Measurements from ENCODE around the gene CYP3A4. TPM values are rescaled to one million over a fixed set of nuclear protein-coding genes. Genes with fewer than 3 reads are reported as not detected.

CYP3A4 gene
- total RNA-seq, 1 donor, result not detected

DNA sequence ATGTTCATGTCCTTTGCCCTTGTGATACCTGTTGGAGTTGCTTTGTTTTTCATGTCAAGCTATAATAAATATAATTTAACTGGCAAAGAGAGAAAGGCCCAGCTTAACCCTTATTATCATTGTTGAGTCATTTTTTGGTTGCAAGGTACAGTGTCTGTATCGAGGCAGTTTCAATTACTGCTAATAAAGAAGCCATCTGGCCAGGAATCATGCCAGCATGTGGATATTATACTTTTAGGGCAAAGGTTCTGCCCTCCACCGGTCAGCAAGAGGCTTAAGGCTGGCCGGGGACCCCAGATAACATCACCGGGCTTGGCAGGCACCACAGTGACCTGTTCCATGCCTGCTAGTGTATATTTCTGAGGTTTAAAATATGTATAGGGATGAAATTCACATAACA lies 9.0 kb upstream of the CYP3A4 start:
- no peak overlapping the region for H3K4me3 ChIP-seq (ENCODE audit: low read depth, low read length)
- no peak for DNase-seq (ENCODE audit: low read depth)

DNA sequence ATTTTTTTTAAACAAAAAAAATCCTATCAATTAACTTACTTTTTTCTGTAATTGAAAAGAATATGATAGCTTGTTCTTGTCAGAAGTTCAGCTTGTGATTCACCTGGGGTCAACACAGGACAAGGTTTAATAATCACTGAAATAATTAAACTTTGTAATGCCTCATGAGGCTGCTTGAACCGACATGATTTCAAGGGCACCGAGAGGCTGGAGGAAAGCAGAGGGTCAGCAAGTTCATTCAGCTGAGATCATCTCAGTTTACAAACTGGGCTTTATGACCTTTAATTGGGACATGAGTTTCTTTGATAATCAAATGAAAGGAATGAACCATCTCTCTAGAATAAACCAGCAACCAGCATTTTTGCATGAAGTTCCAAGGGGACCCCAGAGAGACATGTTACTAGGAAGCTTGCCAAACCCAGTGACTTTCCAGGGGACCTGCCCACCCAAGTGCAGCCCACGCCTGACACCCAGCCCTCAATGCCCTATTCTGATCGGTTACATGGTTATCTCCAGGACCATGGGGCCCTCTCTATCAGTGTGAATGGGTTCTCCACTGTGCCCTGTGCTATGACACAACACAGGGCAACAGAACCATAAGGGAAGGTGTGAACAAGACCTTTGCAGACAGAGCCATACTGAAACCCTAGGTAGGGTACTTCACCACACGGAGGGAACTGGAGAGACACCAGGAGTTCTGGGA lies 7.8 kb upstream of the CYP3A4 start:
- TF ChIP-seq, protein P1, sequence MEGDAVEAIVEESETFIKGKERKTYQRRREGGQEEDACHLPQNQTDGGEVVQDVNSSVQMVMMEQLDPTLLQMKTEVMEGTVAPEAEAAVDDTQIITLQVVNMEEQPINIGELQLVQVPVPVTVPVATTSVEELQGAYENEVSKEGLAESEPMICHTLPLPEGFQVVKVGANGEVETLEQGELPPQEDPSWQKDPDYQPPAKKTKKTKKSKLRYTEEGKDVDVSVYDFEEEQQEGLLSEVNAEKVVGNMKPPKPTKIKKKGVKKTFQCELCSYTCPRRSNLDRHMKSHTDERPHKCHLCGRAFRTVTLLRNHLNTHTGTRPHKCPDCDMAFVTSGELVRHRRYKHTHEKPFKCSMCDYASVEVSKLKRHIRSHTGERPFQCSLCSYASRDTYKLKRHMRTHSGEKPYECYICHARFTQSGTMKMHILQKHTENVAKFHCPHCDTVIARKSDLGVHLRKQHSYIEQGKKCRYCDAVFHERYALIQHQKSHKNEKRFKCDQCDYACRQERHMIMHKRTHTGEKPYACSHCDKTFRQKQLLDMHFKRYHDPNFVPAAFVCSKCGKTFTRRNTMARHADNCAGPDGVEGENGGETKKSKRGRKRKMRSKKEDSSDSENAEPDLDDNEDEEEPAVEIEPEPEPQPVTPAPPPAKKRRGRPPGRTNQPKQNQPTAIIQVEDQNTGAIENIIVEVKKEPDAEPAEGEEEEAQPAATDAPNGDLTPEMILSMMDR (IDR thresholded peaks at IDR 0.05; ENCODE audit: insufficient read depth, low read length), result no peak
- no peak for DNase-seq (ENCODE audit: low read depth)
- no peak overlapping the region for H3K4me3 ChIP-seq (ENCODE audit: low read depth, low read length)

More for the DNA sequence above, 9.0 kb upstream of the CYP3A4 start:
- TF ChIP-seq, protein P1 (IDR thresholded peaks at IDR 0.05; ENCODE audit: insufficient read depth, low read length), result no peak

DNA sequence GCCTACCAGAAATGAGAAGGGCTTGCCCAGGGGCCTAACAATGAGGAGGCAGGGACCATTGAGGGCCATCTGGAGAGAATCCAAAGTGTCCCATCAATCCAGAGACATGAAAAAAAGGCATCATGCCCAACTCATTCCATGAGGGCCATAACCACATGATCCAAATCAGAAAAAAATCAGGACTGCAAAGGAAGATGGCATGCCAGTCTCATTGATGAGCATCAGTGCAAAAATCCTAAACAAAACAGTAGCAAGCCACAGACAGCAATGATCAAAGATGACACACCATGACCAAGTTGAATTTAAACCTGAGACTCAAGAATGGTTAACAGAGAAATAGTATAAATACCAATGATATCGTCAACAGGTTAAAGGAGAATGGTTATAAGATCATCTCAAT lies 7.0 kb upstream of the CYP3A4 start:
- no peak overlapping the region for H3K4me3 ChIP-seq (ENCODE audit: low read depth, low read length)
- TF ChIP-seq, protein P1 (IDR thresholded peaks at IDR 0.05; ENCODE audit: insufficient read depth, low read length), result no peak
- DNase-seq (ENCODE audit: low read depth), result no peak

DNA sequence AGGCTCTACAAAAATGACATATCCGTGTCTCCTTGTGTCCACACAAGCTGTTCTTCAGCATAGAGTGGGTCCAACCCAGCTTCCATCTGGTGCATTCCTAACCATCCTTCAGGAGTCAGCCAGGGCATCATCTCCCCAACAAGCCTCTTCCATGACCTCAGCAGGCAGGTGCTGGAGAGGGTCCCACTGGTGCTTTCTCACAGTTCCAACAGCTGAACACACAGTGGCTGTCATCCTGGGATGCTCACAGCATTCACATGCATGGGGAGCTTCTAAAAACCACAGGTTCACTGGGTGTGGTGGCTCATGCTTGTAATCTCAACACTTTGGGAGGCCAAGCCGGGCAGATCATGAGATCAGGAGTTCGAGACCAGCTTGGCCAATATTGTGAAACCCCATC lies 6.4 kb upstream of the CYP3A4 start:
- no peak for DNase-seq (ENCODE audit: low read depth)
- TF ChIP-seq, protein P1 (IDR thresholded peaks at IDR 0.05; ENCODE audit: insufficient read depth, low read length), result no peak
- H3K4me3 ChIP-seq (ENCODE audit: low read depth, low read length), result no peak overlapping the region

DNA sequence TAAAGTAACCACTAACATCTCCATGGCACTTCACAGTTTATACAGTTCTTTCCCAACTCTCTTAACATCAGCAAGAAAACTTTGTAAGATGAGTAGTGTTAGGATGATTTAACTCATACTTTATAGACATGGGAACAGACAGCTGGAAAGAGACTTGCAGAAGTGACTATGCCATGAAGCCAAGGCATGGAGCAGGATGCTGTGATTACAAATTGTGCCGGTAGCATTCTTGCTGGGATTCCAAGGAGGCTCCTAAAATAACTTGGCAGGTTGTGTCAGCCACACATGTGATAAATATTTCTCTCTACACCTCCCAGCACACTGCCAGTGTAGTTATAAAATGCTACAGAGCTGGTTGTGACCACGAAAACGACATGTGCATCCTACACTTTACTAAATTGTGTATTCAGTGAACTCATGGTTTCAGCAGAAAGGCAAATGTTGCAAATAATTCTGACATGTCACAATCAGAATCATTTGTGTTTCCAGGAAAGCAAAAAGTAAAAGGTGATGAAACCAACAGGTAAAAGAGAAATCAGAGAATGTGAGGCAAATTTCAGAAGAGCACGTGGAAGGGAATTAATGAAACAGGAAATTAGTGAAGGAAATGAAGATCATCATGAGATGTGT lies 5.6 kb upstream of the CYP3A4 start:
- H3K4me3 ChIP-seq (ENCODE audit: low read depth, low read length), result no peak overlapping the region
- TF ChIP-seq, protein P1 (IDR thresholded peaks at IDR 0.05; ENCODE audit: insufficient read depth, low read length), result no peak
- DNase-seq (ENCODE audit: low read depth), result no peak

DNA sequence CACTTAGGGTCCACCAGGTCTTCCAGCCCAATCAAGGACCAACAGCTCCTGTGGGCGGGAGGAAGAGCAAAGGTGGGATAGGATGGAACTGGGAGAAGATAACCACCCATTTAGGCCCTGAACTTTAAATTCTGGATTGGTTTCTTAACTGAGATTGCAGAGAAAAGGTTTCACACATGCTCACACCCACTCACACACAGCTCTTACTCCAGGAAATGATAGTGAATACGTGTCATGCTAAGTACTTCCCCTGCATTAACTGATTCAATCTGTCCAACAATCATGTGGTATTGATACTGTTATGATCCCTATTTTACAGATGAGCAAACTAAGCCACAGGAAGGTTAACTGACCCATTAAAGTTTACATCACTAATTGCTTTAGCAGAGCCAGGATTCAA lies 4.6 kb upstream of the CYP3A4 start:
- DNase-seq (ENCODE audit: low read depth), result no peak
- H3K4me3 ChIP-seq (ENCODE audit: low read depth, low read length), result no peak overlapping the region
- TF ChIP-seq, protein P1 (IDR thresholded peaks at IDR 0.05; ENCODE audit: insufficient read depth, low read length), result no peak

Data from fibroblast of the aortic adventitia (primary cell).